ENCODE data around the gene IRS2.

The IRS2 gene

DNA sequence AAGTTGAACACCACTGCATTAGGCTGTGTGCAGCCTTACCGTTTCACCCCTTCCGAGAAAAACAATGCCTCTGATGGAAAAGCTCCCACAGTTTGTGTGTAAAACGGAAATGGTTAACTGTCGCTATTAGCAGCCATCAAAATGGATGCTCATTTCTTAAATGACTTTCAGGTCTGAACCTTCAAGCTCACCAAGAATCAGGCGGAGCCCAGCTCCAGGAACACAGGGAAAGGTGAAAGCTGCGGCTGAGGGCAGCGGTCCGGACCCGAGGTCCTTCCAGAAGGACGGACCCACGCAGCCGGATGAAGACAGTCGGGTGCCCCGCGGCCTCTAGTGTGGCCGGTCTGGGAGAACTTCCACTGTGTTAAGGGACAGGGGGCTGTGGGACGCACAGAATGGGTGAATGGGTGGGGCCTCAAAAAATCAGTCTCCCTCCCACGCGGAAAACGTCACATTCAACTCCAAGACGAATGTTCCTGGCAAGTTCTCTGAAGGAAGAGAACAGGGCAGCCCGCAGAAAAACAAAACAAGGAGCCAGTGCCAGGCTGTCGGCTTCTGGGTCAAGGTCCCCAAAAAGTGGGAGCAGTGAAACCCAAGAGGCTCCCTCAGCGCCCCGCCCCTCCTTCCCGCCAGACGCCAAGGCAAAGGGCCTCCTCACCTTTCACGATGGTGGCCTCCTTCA lies 4.9 kb downstream of the IRS2 start:
- intact Hi-C loops (cut with DNase I; ENCODE audit: low total_unique reads), result loop anchor here (5.0 to 10.0 kb wide), 4 partner anchors 243 to 819 kb away; no protein-coding TSS in a partner anchor
- DNase-seq, result peak in 1 of 2 donors; percentile 73
- H3K4me1 ChIP-seq, result peaks cover 0 to 67% (median 51%) of the 10 kb centered on the region in 4 donors
- peak overlapping the region; percentile 73 to 88 for H3K4me3 ChIP-seq
- H3K27ac ChIP-seq, result peak overlapping the region; percentile 59 to 76
- TF ChIP-seq CTCF (IDR thresholded peaks at IDR 0.05), result no peak
- H3K36me3 ChIP-seq, result peaks cover 36 to 49% (median 41%) of the 10 kb centered on the region in 3 donors
- no peaks in the 10 kb centered on the region for H3K27me3 ChIP-seq
- no peaks in the 10 kb centered on the region for H3K9me3 ChIP-seq

- H3K4me1 ChIP-seq, result peaks cover 0 to 71% (median 53%) of the 10 kb centered on the region in 4 donors
- no peaks in the 10 kb centered on the region for H3K9me3 ChIP-seq
- intact Hi-C loops (cut with DNase I; ENCODE audit: low total_unique reads), result loop anchor here (5.0 to 10.0 kb wide), 4 partner anchors 244 to 819 kb away; no protein-coding TSS in a partner anchor
- H3K27ac ChIP-seq, result peak overlapping the region; percentile 59 to 76
- peak overlapping the region; percentile 73 to 88 for H3K4me3 ChIP-seq
- TF ChIP-seq CTCF (IDR thresholded peaks at IDR 0.05), result no peak
- no peak for DNase-seq
- no peaks in the 10 kb centered on the region for H3K27me3 ChIP-seq
- H3K36me3 ChIP-seq, result peaks cover 36 to 49% (median 41%) of the 10 kb centered on the region in 3 donors
Observed at GRCh38 chr13:109780845-109781383, 5.5 kb downstream of the IRS2 start.

- Histone ChIP-seq H3K36me3 (peaks cover 36 to 49% (median 41%) of the 10 kb centered on the region in 3 donors), H3K9me3 (no peaks in the 10 kb centered on the region), H3K27me3 (no peaks in the 10 kb centered on the region), H3K4me3 (peak overlapping the region; percentile 73 to 88), H3K27ac (peak overlapping the region; percentile 59 to 76), H3K4me1 (peaks cover 0 to 75% (median 54%) of the 10 kb centered on the region in 4 donors)
- no peak for DNase-seq
- intact Hi-C loops (cut with DNase I; ENCODE audit: low total_unique reads), result loop anchor here (5.0 to 10.0 kb wide), 4 partner anchors 245 to 818 kb away; no protein-coding TSS in a partner anchor
- TF ChIP-seq CTCF (IDR thresholded peaks at IDR 0.05), result no peak
Observed at GRCh38 chr13:109779876-109780510, 6.4 kb downstream of the IRS2 start.

- no peak for TF ChIP-seq CTCF (IDR thresholded peaks at IDR 0.05)
- no peaks in the 10 kb centered on the region for H3K9me3 ChIP-seq
- peak overlapping the region in 1 of 2 donors; percentile 76 for H3K27ac ChIP-seq
- peak overlapping the region; percentile 73 to 88 for H3K4me3 ChIP-seq
- H3K36me3 ChIP-seq, result peaks cover 34 to 45% (median 37%) of the 10 kb centered on the region in 3 donors
- H3K4me1 ChIP-seq, result peaks cover 0 to 80% (median 51%) of the 10 kb centered on the region in 4 donors
- intact Hi-C loops (cut with DNase I; ENCODE audit: low total_unique reads), result no loop called here
- no peak for DNase-seq
- no peaks in the 10 kb centered on the region for H3K27me3 ChIP-seq
Observed at GRCh38 chr13:109779074-109779473, 7.3 kb downstream of the IRS2 start.

GRCh38 chr13:109778102-109778542 lies 8.3 kb downstream of the IRS2 start:
- TF ChIP-seq CTCF (IDR thresholded peaks at IDR 0.05), result no peak
- intact Hi-C loops (cut with DNase I; ENCODE audit: low total_unique reads), result no loop called here
- H3K36me3 ChIP-seq, result peaks cover 24 to 35% (median 28%) of the 10 kb centered on the region in 3 donors
- no peak for DNase-seq
- peak overlapping the region in 1 of 2 donors; percentile 13 for H3K27ac ChIP-seq
- no peaks in the 10 kb centered on the region for H3K9me3 ChIP-seq
- H3K27me3 ChIP-seq, result no peaks in the 10 kb centered on the region
- H3K4me1 ChIP-seq, result peaks cover 0 to 79% (median 42%) of the 10 kb centered on the region in 4 donors
- H3K4me3 ChIP-seq, result peak overlapping the region; percentile 73 to 88

Measured in tibial artery (tissue), 4 donors.